Right atrium auricular region (tissue), 2 donors: Measurements from ENCODE around the gene RAPH1. TPM values are rescaled to one million over a fixed set of nuclear protein-coding genes. Genes with fewer than 3 reads are reported as not detected.

ENCODE experiments used
- DNase-seq: peaks from one replicate; pipeline ENCODE4 v3.0.0-alpha.2; 2019; ENCODE audit warnings: low spot score
- H3K27ac ChIP-seq, 2 donors: fragments of 200-600 bp; sonication (generic); 1 replicate in 1 of 2; 2 replicates in 1 of 2; pipeline ENCODE4 v1.5.1; 2016 to 2019
- H3K27me3 ChIP-seq, 2 donors: fragments of 200-600 bp; sonication (generic); one replicate each; pipeline versions ENCODE4 v1.5.1 to v1.6.0; 2017 to 2019
- H3K36me3 ChIP-seq: fragments of 200-600 bp; sonication (generic); one replicate; pipeline ENCODE4 v1.5.1; 2016
- H3K4me1 ChIP-seq, 2 donors: fragments of 200-600 bp; sonication (generic); one replicate each; pipeline versions ENCODE4 v1.5.1 to v1.6.0; 2017 to 2019
- H3K4me3 ChIP-seq, 2 donors: fragments of 200-600 bp; sonication (generic); 1 replicate in 1 of 2; 2 replicates in 1 of 2; pipeline ENCODE4 v1.5.1; 2017 to 2019; ENCODE audit warnings: mild to moderate bottlenecking in 1 of 2, moderate library complexity in 1 of 2
- H3K9me3 ChIP-seq, 2 donors: fragments of 200-600 bp; sonication (generic); one replicate each; pipeline ENCODE4 v1.5.1; 2019
- CTCF ChIP-seq, 2 donors: fragments of 200-600 bp; sonication (generic); IDR thresholded peaks; one replicate each; pipeline ENCODE4 v1.5.1; 2019; ENCODE audit warnings: antibody characterized with exemption in 2 of 2
- total RNA-seq, 2 donors: library from RNA; depleted of rRNA; stranded (reverse); fragments of >200 nt; gene quantifications; one replicate each; pipeline ENCODE4 v1.1.0, GENCODE V29; 2016

RAPH1 gene, protein sequence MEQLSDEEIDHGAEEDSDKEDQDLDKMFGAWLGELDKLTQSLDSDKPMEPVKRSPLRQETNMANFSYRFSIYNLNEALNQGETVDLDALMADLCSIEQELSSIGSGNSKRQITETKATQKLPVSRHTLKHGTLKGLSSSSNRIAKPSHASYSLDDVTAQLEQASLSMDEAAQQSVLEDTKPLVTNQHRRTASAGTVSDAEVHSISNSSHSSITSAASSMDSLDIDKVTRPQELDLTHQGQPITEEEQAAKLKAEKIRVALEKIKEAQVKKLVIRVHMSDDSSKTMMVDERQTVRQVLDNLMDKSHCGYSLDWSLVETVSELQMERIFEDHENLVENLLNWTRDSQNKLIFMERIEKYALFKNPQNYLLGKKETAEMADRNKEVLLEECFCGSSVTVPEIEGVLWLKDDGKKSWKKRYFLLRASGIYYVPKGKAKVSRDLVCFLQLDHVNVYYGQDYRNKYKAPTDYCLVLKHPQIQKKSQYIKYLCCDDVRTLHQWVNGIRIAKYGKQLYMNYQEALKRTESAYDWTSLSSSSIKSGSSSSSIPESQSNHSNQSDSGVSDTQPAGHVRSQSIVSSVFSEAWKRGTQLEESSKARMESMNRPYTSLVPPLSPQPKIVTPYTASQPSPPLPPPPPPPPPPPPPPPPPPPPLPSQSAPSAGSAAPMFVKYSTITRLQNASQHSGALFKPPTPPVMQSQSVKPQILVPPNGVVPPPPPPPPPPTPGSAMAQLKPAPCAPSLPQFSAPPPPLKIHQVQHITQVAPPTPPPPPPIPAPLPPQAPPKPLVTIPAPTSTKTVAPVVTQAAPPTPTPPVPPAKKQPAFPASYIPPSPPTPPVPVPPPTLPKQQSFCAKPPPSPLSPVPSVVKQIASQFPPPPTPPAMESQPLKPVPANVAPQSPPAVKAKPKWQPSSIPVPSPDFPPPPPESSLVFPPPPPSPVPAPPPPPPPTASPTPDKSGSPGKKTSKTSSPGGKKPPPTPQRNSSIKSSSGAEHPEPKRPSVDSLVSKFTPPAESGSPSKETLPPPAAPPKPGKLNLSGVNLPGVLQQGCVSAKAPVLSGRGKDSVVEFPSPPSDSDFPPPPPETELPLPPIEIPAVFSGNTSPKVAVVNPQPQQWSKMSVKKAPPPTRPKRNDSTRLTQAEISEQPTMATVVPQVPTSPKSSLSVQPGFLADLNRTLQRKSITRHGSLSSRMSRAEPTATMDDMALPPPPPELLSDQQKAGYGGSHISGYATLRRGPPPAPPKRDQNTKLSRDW
- 10 to 100 TPM; 17.4 to 18.7 TPM for total RNA-seq

DNA sequence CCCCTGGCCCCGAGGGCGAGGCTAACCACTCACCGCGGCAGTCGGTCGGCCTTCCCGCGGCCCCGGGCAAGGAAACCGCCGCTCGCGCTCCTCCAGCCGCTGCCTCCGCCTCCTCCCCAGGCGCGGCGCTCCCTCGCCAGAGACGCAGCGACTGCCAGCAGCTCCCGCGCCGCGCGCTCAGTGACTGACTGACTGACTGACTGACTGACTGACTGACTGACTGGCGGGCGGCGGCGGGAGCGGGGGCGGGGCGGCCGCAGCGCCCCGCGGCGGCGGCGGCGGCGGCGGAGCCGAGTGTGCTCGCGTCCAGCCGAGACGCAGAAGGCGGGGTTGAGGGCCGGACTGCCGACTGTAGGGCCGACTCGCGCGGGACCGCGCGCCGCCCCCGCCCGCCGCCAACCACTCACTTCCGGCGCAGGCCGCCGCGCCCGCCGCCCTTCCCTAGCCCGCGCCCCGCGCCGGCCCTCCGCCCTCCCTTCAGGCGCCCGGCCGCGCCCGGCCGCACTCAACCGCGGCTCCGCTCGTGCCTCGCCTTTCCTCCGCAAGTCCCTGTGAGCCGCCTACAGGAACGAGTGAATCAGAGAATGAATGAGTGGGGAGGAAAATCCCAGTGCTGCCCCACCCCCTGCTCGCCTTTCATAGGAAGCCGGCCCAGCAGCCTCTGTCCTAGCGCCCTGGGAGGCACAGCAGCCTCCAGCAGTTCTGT lies at the start of gene RAPH1:
RAPH1 (minus strand) TSS at position 224 of the 706 bp plus-strand sequence. CDS start 39,948 bp downstream, outside the sequence.
- peak; percentile 86 for DNase-seq
- H3K4me1 ChIP-seq, result peaks cover 0 to 23% of the 10 kb centered on the region in 2 donors
- no peaks in the 10 kb centered on the region for H3K9me3 ChIP-seq
- TF ChIP-seq CTCF (IDR thresholded peaks at IDR 0.05), result no peak
- no peaks in the 10 kb centered on the region for H3K27me3 ChIP-seq
- no peaks in the 10 kb centered on the region for H3K36me3 ChIP-seq
- peak within 1 kb of the TSS; percentile 94 to 97 for H3K27ac ChIP-seq
- peak within 1 kb of the TSS; percentile 99 for H3K4me3 ChIP-seq

GRCh38 chr2:203584784-203585183 lies 49.7 kb upstream of the RAPH1 start:
- Histone ChIP-seq H3K27me3 (no peaks in the 10 kb centered on the region), H3K9me3 (no peaks in the 10 kb centered on the region), H3K36me3 (no peaks in the 10 kb centered on the region), H3K4me1 (peaks cover 0 to 23% of the 10 kb centered on the region in 2 donors), H3K4me3 (no peak overlapping the region), H3K27ac (no peak overlapping the region)
- DNase-seq, result no peak
- no peak for TF ChIP-seq CTCF (IDR thresholded peaks at IDR 0.05)

DNA sequence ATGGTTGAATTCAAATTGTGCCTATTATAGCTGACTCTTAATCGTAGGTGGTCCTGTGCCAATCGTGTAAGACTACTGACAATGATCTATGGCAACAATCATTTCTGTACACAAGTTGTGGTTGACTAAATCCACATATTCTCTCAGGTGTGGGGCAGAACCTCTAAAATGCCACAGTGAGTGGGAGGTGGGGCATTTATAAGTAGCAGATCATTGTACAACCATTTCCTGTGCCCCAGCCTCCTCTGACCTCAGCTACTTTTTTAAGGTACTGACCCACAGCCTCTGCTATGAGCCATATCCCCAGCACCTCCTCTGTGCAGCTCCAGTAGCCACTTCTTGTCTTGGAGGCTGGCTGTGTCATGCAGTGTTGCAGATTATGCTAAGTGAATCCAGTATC lies 48.6 kb upstream of the RAPH1 start:
- TF ChIP-seq CTCF (IDR thresholded peaks at IDR 0.05), result no peak
- no peaks in the 10 kb centered on the region for H3K36me3 ChIP-seq
- no peak overlapping the region for H3K4me3 ChIP-seq
- DNase-seq, result no peak
- H3K4me1 ChIP-seq, result peaks cover 0 to 33% of the 10 kb centered on the region in 2 donors
- H3K27me3 ChIP-seq, result no peaks in the 10 kb centered on the region
- H3K9me3 ChIP-seq, result no peaks in the 10 kb centered on the region
- H3K27ac ChIP-seq, result peak overlapping the region in 1 of 2 donors; percentile 46

- H3K27ac ChIP-seq, result peak overlapping the region; percentile 46 to 47
- peaks cover 0 to 33% of the 10 kb centered on the region in 2 donors for H3K4me1 ChIP-seq
- H3K9me3 ChIP-seq, result no peaks in the 10 kb centered on the region
- TF ChIP-seq CTCF (IDR thresholded peaks at IDR 0.05), result no peak
- H3K36me3 ChIP-seq, result no peaks in the 10 kb centered on the region
- no peaks in the 10 kb centered on the region for H3K27me3 ChIP-seq
- DNase-seq, result no peak
- H3K4me3 ChIP-seq, result no peak overlapping the region
These were observed 48.1 kb upstream of the RAPH1 start for GRCh38 chr2:203583084-203583695.
